Endothelial cell of umbilical vein (primary cell): ENCODE measurements around the gene SFTPD. TPM values are rescaled to one million over a fixed set of nuclear protein-coding genes. Genes with fewer than 3 reads are reported as not detected.

Experiments used
- BruUV-seq: library from RNA; stranded (reverse); fragments of 400-500 nt; replicated peaks from 2 replicates; lab custom pipeline; 2021; lab: Mats Ljungman, UMichigan
- CTCF ChIA-PET: fragments of 300-600, 350-600 bp; sonication (Branson Sonifier 250); formaldehyde crosslinking; loops from one replicate; lab custom pipeline; 2021; ENCODE audit warnings: antibody characterized with exemption, inconsistent platforms; lab: Charles Lee
- POLR2A ChIA-PET: fragments of 300-600, 350-600 bp; sonication (Branson Sonifier 250); formaldehyde crosslinking; loops from one replicate; lab custom pipeline; 2021; ENCODE audit warnings: antibody characterized with exemption, inconsistent platforms; lab: Charles Lee
- DNase-seq: peaks from one replicate; pipeline ENCODE4 v3.0.0-alpha.2; 2011; ENCODE audit warnings: low read depth, low spot score
- FAIRE-seq: peaks from 2 replicates; lab custom pipeline; 2011; peaks lifted over from hg19 to GRCh38; lab: Jason Lieb, UNC
- H2AFZ ChIP-seq: 2 replicates; pipeline ENCODE4 v1.6.0; 2012; ENCODE audit warnings: low read depth, low read length, control low read depth, inconsistent platforms
- H3K27ac ChIP-seq: 2 replicates; pipeline ENCODE4 v1.5.1; 2011; ENCODE audit warnings: low read depth, mild to moderate bottlenecking, control low read depth, low read length, moderate library complexity; ENCODE audit not compliant: insufficient read depth
- H3K27me3 ChIP-seq, 2 experiments: 2 replicates each; pipeline versions ENCODE4 v1.6.0 to v1.6.1; 2011; ENCODE audit warnings: low read length in 2 of 2, mixed read lengths in 1 of 2; ENCODE audit not compliant: control insufficient read depth in 2 of 2, insufficient read depth in 2 of 2
- H3K36me3 ChIP-seq, 2 experiments: 2 replicates in 1 of 2; 3 replicates in 1 of 2; pipeline ENCODE4 v1.5.1; 2011; ENCODE audit warnings: low read length in 2 of 2, mild to moderate bottlenecking in 1 of 2, moderate library complexity in 1 of 2; ENCODE audit not compliant: control insufficient read depth in 2 of 2, insufficient read depth in 2 of 2; ENCODE audit errors: extremely low read depth in 1 of 2
- H3K4me1 ChIP-seq: 3 replicates; pipeline ENCODE4 v1.5.1; 2011; ENCODE audit warnings: mild to moderate bottlenecking, low read length; ENCODE audit not compliant: control insufficient read depth, insufficient read depth; ENCODE audit errors: extremely low read depth
- H3K4me2 ChIP-seq: 2 replicates; pipeline ENCODE4 v1.6.1; 2011; ENCODE audit warnings: low read length, control low read depth, mixed read lengths; ENCODE audit not compliant: insufficient read depth
- H3K4me3 ChIP-seq, 3 experiments: fragments of 200-600 bp in 1 of 3; sonication (generic), shearing (Covaris generic) in 1 of 3; replicated peaks in 1 of 3; 2 replicates each; pipeline ENCODE4 v1.5.1; 2011 to 2016; ENCODE audit warnings: control low read depth in 3 of 3, low read length in 3 of 3, mild to moderate bottlenecking in 2 of 3, inconsistent platforms in 1 of 3, low read depth in 1 of 3, moderate library complexity in 1 of 3; ENCODE audit not compliant: insufficient read depth in 1 of 3
- H3K79me2 ChIP-seq: 2 replicates; pipeline ENCODE4 v1.6.0; 2012; ENCODE audit warnings: low read length, inconsistent platforms; ENCODE audit not compliant: control insufficient read depth, insufficient read depth
- H3K9ac ChIP-seq: replicated peaks from 2 replicates; pipeline ENCODE3; 2011; ENCODE audit warnings: low read length, control low read depth; ENCODE audit not compliant: insufficient read depth; ENCODE audit errors: extremely low read depth
- H3K9me1 ChIP-seq: replicated peaks from 3 replicates; pipeline ENCODE4 v1.6.0; 2011; ENCODE audit warnings: mild to moderate bottlenecking, low read length; ENCODE audit not compliant: control insufficient read depth, insufficient read depth; ENCODE audit errors: extremely low read depth
- H3K9me3 ChIP-seq: replicated peaks from 2 replicates; pipeline ENCODE4 v1.5.1; 2012; ENCODE audit warnings: low read length, inconsistent platforms; ENCODE audit not compliant: control insufficient read depth, insufficient read depth
- H4K20me1 ChIP-seq: replicated peaks from 2 replicates; pipeline ENCODE3; 2011; ENCODE audit warnings: mild to moderate bottlenecking, low read length; ENCODE audit not compliant: control insufficient read depth, insufficient read depth; ENCODE audit errors: extremely low read depth
- EZH2 ChIP-seq: IDR thresholded peaks from 2 replicates; pipeline ENCODE4 v1.6.1; 2012; ENCODE audit warnings: borderline replicate concordance, low read depth, mild to moderate bottlenecking, moderate library complexity, low read length, inconsistent platforms; ENCODE audit not compliant: severe bottlenecking
- FOS ChIP-seq: IDR thresholded peaks from 2 replicates; pipeline ENCODE4 v1.6.1; 2011; ENCODE audit warnings: mild to moderate bottlenecking, low read length, moderate library complexity, borderline replicate concordance; ENCODE audit not compliant: insufficient read depth
- GATA2 ChIP-seq: IDR thresholded peaks from 2 replicates; pipeline ENCODE4 v1.7.0; 2011; ENCODE audit warnings: low read depth, mild to moderate bottlenecking, moderate library complexity, mixed read lengths, low read length; ENCODE audit not compliant: insufficient read length, insufficient read depth
- JUN ChIP-seq: IDR thresholded peaks from 2 replicates; pipeline ENCODE4 v1.6.1; 2011; ENCODE audit warnings: borderline replicate concordance, low read depth; ENCODE audit not compliant: insufficient read length, insufficient read depth
- MAX ChIP-seq: IDR thresholded peaks from 2 replicates; pipeline ENCODE4 v1.6.1; 2011; ENCODE audit not compliant: insufficient read depth, insufficient read length
- MYC ChIP-seq: IDR thresholded peaks from one replicate; pipeline ENCODE4 v1.6.1; 2011; ENCODE audit warnings: mild to moderate bottlenecking, low read depth, low read length
- POLR2A ChIP-seq: IDR thresholded peaks from 2 replicates; pipeline ENCODE4 v1.6.1; 2012; ENCODE audit warnings: low read depth, mild to moderate bottlenecking, control low read depth, low read length
- POLR2AphosphoS5 ChIP-seq: IDR thresholded peaks from 2 replicates; pipeline ENCODE4 v1.6.1; 2012; ENCODE audit warnings: low read depth, mild to moderate bottlenecking, control low read depth, low read length, moderate library complexity; ENCODE audit not compliant: insufficient read depth
- dilution Hi-C: fragments of 300-500 bp; cut with MboI; formaldehyde crosslinking; loops from one replicate; pipeline ENCODE4 v1.15.0; 2019; ENCODE audit warnings: low sequenced_read_pairs; ENCODE audit not compliant: extremely low pct_ligation_motif_present
- intact Hi-C: fragments of 100-400 bp; cut with micrococcal nuclease; formaldehyde crosslinking; loops from one replicate; pipeline ENCODE4 v1.10.0; 2022
- polyA plus RNA-seq, 4 experiments: library from polyadenylated mRNA; depleted of rRNA in 3 of 4; stranded (reverse) in 3 of 4; unstranded in 1 of 4; fragments of >200 nt; gene quantifications; 2 replicates each; pipeline versions ENCODE4 v1.2.1 to v1.2.3, GENCODE V29; 2011 to 2012; ENCODE audit warnings: missing spikeins in 1 of 4
- total RNA-seq: library from RNA; stranded (reverse); gene quantifications from 2 replicates; pipeline ENCODE4 v1.2.3, GENCODE V29; 2021
- TF ChIP-seq, protein P1 (sequence below), 2 donors: IDR thresholded peaks; 1 replicate in 1 of 2; 2 replicates in 1 of 2; pipeline ENCODE4 v1.5.1; 2011; ENCODE audit warnings: low read length in 2 of 2, mild to moderate bottlenecking in 2 of 2, moderate library complexity in 2 of 2, control low read depth in 1 of 2, inconsistent platforms in 1 of 2, low read depth in 1 of 2; ENCODE audit not compliant: insufficient read depth in 1 of 2; ENCODE audit errors: extremely low read depth in 1 of 2

The SFTPD gene
- total and polyA plus RNA-seq, 2 donors (not counting 3 experiments of a cell fraction or from before 2014, with no cell fraction given) = not detected

GRCh38 chr10:79942261-79943185 lies 6.4 kb downstream of the SFTPD start:
- no peak overlapping the region for H3K9ac ChIP-seq
- H4K20me1 ChIP-seq = no peaks in the 10 kb centered on the region
- FAIRE-seq = no peak
- H3K4me1 ChIP-seq = no peaks in the 10 kb centered on the region
- DNase-seq = no peak
- no peak overlapping the region for H3K4me3 ChIP-seq
- H3K9me3 ChIP-seq = no peaks in the 10 kb centered on the region
- TF ChIP-seq JUN (no peak), EZH2 (no peak), POLR2AphosphoS5 (no peak), GATA2 (no peak), MYC (no peak), POLR2A (no peak), MAX (no peak), FOS (no peak)
- TF ChIP-seq, protein P1, sequence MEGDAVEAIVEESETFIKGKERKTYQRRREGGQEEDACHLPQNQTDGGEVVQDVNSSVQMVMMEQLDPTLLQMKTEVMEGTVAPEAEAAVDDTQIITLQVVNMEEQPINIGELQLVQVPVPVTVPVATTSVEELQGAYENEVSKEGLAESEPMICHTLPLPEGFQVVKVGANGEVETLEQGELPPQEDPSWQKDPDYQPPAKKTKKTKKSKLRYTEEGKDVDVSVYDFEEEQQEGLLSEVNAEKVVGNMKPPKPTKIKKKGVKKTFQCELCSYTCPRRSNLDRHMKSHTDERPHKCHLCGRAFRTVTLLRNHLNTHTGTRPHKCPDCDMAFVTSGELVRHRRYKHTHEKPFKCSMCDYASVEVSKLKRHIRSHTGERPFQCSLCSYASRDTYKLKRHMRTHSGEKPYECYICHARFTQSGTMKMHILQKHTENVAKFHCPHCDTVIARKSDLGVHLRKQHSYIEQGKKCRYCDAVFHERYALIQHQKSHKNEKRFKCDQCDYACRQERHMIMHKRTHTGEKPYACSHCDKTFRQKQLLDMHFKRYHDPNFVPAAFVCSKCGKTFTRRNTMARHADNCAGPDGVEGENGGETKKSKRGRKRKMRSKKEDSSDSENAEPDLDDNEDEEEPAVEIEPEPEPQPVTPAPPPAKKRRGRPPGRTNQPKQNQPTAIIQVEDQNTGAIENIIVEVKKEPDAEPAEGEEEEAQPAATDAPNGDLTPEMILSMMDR (IDR thresholded peaks at IDR 0.05; ENCODE audit: extremely low read depth in 1 of 2, insufficient read depth in 1 of 2, low read depth in 1 of 2, low read length in 2 of 2) = no peak
- ChIA-PET CTCF (interaction anchor here (1.6 kb wide), 1 partner anchor 9 kb away, joined by 5 read pairs; no protein-coding TSS in a partner anchor), POLR2A (no interaction called here)
- dilution Hi-C loops = no loop called here
- no TSS peak for BruUV-seq
- no peak overlapping the region for H2AFZ ChIP-seq
- H3K27me3 ChIP-seq = peaks cover 0 to 4% of the 10 kb centered on the region in 2 experiments
- no peaks in the 10 kb centered on the region for H3K79me2 ChIP-seq
- H3K36me3 ChIP-seq = no peaks in the 10 kb centered on the region
- no peaks in the 10 kb centered on the region for H3K9me1 ChIP-seq
- H3K27ac ChIP-seq = no peak overlapping the region
- H3K4me2 ChIP-seq = no peak overlapping the region
- intact Hi-C loops = no loop called here
